Stimulated activated CD8-positive, alpha-beta memory T cell treated with anti-CD3 and anti-CD28 coated beads, Interleukin-4, amount 100 ng/mL, for 48 hours (primary cell): ENCODE results near the gene RNF34.
"Not testable (repeated sequence)": the region's sequence is repeated elsewhere in the genome, so short reads cannot be mapped to it uniquely, and the experiment has no call there.

Experiments used
- DNase-seq: peaks from one replicate; pipeline ENCODE4 v3.0.0-alpha.2; 2020

The RNF34 gene, protein sequence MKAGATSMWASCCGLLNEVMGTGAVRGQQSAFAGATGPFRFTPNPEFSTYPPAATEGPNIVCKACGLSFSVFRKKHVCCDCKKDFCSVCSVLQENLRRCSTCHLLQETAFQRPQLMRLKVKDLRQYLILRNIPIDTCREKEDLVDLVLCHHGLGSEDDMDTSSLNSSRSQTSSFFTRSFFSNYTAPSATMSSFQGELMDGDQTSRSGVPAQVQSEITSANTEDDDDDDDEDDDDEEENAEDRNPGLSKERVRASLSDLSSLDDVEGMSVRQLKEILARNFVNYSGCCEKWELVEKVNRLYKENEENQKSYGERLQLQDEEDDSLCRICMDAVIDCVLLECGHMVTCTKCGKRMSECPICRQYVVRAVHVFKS

DNA sequence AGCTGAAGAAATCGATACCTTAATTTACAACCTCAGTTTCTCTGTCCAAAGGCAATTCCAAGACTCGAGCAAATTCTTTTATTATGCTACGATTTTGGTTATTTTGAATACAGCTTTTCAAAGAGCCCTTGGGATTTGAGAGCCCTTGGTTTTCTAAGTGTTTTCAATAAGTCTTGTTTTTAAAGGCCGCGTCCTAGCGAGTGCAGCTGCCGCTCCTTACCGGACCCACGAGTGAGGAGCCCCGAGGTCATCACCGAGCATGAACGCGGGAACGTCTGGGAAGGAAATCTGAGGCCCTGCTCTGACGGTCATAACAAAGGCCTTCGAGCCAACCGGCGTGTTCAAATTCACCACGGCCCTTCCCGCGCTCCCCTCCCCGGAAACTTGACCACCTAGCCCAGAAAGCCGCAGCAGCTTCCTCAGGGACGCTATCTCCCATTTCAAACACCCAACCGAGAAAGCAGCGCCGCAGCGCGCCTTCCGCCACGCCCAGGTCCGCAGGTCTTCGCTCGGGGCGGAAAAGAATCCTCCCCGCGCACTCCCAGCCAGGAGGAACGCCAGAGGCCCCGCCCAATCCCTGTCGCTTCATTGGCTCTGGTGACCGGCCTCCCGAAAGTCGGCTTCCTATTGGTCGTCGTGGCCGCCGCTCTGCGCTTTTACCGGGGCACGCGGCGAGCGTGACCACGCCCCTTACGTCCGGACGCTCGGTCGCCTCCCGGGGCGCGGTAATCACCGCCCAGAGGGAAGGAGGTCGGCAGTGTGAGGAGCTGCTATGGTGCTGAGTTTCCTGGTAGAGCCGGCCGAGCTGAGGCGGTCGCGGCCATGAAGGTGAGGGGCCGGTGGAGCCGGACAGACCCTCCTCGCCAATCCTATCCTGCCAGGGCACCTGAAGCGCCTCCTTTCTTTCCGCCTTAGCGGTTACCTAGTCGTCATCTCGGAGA is at the start of gene RNF34:
Gene RNF34, plus strand, starts transcription at position 728 of the 941 bp plus-strand sequence. Its CDS starts 95 bp downstream, at position 823.
- peak; percentile 98 for DNase-seq

DNA sequence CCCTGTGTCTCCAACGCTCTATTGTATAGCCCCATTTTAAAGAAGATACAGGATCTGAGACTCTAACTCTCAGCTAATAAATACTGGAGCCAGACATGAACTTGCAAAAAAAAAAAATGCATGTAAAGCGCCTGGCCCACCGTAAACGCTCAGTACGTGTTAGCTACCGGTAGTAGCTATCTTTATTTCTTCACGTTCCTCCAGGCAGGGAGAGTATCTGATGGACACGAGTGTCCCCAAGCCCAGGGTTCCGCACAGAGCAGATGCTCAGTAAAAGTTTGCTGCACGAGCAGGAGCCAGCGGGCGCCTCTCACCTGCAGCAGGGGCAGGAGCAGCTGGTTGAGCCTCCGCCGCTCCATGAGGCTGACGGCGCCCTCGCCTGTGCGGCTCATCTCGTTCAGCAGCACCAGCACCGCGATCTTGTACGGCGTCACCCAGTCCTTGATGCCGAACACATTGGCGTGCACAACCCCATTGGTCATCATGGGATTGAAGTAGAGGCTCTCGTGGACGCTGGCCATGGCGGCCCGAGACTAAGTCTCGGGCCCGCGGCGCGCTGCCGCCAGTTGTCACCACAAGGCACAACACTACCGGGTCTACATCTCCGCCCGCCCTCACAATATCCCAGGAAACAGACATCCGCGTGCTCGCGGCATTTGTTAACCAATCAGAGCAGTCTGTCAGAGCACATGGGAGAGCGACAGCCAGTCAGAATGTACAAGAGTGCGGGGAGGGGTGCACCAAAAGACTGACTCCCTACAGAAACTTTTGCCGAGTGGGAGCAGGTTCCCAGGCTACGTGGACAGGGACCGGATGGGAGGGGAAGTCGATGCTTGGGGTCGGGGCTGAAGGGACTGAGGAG is 47.9 kb upstream of the RNF34 start, which contains the start of gene ANAPC5:
Gene ANAPC5, minus strand, starts transcription at position 592 of the 862 bp plus-strand sequence. Its CDS starts 71 bp downstream, at position 521.
- peak; percentile 90 for DNase-seq

DNA sequence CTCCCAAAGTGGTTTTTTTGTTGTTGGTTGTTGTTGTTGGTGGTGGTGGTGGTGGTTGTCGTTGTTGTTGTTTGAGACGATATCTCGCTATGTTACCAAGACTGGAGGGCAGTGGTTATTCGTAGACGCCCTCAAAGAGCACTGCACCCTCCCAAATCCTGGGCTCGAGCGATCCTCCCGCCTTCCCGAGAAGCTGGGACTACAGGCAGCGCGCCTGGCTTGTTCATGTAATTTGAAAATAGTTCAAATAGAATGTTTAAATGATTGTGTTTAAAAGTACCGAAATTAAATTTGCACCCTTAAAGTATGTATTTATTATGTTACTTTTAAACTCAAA is 47.3 kb upstream of the RNF34 start:
- no peak for DNase-seq

DNA sequence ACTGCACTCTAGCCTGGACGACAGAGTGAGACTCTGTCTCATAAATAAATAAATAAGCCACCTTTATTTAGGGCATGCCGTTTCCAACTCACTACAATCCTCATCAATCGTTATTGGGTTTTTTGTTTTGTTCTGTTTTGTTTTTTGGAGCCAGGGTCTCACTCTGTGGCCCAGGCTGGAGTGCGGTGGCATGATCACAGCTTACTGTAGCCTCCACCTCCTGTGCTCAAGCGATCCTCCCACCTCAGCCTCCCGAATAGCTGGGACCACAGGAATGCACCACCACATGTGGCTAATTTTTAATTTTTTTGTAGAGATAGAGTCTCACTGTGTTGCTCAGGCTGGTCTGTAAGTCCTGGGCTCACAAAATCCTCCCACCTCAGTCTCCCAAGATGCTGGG is 44.1 kb upstream of the RNF34 start:
- DNase-seq, result no peak

DNA sequence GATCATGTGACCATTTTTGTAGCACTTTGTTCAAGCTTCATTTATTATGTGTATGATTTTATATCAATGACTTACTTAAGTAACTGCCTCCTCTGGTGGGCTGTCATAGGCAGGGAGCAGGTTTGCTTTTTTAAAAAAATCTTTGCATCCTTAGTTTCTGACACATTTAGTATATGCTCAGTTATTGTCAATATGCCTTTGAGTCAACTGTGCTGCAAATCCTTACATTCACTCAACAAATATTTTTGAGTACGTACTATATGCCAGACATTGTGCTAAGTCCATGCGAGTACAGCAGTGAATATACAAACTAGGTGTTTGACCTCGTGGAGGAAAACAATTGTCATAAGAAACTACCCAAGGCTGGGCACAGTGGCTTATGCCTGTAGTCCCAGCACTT is 43.3 kb upstream of the RNF34 start:
- DNase-seq, result no peak

DNA sequence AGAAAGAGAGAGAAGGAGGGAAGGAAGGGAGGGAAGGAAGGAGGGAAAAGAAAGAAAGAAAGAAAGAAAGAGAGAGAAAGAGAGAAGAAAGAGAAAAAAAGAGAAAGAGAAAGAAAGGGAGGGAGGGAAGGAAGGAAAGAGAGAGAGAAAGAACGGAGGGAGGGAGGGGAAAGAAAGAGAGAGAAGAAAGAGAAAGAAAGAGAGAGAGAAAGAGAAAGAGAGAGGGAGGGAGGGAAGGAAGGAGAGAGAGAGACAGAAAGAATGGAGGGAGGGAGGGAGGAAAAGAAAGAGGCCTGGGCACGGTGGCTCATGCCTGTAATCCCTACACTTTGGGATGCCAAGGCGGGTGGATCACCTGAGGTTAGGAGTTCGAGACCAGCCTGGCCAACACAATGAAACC is 42.6 kb upstream of the RNF34 start:
- DNase-seq, result no peak

DNA sequence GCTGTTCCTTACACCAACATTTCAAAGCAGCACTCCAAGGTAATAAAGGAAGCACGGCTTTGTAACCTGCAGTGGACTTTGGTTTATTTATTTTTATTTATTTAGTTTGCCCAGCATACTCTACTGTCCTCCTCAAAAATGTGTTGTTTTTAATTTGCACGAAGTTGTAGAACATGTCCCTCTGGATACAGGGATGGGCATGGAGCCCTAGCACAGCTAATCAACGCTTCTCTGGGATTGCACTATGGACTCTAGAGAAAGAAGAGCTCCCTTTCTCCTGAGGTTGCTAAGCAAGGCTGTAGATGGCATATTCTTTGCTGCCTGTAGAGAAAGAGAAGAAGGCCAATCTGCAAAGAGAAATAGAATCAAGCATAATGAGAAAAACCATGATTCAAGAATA is 41.8 kb upstream of the RNF34 start:
- DNase-seq, result no peak

DNA sequence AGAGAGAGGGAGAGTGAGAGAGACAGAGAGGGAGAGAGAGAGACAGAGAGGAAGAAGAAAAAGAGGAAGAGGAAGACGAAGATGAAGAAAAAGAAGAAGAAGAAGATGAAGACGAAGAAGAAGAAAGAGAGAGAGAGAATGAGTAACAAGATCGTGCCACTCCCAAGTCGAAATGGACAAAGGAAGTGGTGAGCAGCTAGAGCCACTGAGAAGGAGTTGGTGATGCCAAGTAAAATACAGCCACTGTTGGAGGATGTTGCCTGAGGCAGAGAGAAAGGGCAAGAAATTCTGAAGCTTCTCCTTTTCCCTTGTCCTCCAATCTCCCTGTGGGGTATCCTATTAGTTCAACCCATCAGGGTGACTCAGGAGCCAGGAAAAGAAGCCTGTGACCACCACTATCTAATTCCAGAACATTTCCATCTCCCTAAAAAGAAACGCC is 35.2 kb upstream of the RNF34 start:
- DNase-seq, result no peak

DNA sequence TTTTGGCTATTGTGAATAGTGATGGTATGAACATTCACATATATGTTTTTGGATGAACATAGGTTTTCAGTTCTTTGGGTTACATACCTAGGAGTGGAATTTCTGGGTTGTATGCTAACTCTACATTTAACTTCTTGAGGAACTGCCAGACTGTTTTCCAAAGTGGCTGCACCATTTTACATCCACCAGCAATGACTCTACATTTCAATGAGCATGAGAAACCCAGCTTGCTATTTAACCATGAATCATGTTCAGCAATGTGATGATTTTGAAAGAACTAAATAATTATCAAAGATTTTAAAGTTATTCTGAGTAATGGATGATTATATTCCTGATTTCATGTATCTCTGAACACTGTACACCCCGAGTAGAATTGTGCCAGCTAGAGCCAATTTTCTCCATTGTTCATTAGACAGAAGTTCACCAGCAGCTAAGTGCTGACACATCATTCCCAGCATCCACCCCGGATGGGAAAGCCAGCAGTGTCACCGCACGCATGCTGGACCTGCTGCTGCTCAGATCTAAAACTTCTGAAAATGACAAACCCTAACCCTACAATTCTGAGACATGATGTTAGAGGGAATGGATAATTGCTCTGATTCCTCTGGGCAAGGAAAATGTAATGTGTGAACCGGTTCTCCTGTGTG is 34.4 kb upstream of the RNF34 start:
- DNase-seq, result no peak

DNA sequence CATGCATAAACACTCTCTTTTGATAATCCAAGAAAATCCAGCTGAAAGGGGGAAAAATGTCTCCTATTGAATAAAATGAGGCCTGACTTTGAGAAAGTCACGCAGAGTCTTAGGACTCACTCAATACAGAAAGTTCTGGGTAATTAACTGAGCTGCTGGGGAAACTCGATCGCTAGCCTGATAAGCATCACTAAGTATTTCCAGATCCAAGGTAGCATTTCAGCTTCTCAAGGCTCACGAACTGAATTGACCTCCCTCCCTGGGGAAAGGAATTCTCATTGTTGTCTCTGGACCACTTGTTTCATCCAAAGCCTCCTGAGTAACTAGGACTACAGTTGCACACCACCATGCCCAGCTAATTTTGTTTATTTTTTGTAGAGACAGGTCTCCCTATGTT is 33.9 kb upstream of the RNF34 start:
- DNase-seq, result no peak

DNA sequence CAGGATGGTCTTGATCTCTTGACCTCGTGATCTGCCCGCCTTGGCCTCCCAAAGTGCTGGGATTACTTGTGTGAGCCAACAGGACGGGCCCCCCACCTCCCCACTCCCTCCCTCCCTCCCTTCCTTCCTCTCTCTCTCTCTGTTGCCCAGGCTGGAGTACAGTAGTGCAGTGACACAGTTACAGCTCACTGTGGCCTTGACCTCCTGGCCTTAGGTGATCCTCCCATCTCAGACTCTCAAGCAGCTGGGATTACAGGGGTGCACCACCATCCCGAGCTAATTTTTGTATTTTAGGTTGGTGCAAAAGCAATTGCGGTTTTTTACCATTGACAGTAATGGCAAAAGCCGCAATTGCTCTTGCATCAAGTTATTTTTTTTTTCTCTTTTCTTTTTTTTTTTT is 28.5 kb upstream of the RNF34 start:
- DNase-seq, result no peak

DNA sequence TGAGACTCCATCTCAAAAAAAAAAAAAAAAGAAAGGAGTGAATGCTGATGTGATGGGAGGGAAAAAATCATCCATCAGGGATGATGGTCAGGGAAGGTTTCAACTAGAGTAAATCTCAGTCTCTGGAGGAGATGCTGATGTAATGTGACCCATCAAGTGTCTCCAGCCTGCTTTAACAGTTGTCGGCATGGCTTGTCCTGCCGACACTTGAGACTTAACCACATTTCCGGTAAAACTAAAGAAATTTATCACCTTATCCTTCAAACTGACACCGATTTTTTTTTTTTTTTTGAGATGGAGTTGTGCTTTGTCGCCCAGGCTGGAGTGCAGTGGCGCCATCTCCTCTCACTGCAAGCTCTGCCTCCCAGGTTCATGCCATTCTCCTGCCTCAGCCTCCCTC is 26.2 kb upstream of the RNF34 start:
- DNase-seq, result no peak

DNA sequence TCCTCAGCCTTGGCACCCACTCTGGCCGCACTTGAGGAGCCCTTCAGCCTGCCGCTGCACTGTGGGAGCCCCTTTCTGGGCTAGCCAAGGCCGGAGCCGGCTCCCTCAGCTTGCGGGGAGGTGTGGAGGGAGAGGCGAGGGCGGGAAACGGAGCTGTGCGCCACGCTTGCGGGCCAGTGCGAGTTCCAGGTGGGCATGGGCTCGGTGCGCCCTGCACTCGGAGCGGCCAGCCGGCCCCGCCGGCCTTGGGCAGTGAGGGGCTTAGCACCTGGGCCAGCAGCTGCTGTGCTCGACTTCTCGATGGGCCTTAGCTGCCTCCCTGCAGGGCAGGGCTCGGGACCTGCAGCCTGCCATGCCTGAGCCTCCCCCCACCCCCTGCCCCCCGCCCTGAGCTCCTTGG is 25.6 kb upstream of the RNF34 start:
- not testable (repeated sequence) for DNase-seq

DNA sequence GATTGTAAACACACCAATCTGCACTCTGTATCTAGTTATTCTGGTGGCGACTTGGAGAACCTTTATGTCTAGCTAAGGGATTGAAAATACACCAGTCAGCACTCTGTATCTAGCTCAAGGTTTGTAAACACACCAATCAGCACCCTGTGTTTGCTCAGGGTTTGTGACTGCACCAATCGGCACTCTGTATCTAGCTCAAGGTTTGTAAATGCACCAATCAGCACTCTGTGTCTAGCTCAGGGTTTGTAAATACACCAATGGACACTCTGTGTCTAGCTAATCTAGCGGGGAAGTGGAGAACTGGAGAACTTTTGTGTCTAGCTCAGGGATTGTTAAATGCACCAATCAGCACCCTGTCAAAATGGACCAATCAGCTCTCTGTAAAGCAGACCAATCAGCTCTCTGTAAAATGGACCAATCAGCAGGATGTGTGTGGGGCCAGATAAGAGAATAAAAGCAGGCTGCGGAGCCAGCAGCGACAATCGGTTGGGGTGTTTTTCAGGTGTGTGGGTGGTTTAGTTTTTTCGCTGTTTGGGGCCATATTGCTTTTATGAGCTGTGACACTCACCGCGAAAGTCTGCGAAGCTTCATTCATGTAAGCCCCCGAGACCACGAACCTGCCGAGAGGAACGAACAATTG is 24.9 kb upstream of the RNF34 start:
- DNase-seq, result not testable (repeated sequence)

DNA sequence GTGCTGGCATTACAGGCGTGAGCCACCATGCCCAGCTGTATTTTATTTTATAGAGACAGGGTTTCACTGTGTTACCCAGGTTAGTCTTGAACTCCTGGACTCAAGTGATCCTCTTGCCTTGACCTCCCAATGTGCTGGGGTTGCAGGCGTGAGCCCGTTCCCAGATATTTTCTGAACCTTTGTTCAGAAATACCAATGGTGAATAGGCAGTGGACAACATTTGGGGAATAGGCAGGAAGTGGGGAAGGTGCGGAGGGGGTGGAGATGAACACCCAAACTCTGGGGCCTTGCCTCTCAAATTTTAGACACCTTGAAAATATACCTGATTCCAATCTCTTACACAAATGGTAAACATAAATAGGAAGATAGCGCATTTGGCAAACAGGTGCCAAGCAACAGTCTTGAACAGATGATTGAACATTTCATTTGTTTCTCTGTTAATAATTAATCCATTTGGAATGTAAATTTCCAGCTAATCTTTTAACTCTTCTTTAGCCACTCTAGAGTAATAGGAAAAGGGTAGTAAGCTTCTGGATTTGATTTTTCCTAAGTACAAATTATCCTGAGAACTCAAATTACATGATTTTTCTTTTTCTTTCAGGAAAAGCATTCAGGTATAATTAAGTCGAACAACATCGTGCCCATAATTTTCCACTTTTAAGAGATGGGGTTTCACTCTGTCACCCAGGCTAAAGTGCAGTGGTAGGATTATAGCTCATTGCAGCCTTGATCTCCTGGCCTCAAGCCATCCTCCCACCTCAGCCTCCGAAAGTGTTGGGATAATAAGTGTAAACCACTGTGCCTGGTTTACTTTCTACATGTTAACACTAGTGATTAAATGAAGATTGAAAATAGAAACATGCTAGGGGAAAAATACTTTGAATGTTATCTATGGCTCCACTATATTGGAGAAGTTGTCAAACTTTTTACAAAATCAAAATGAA is 22.9 kb upstream of the RNF34 start:
- no peak for DNase-seq

DNA sequence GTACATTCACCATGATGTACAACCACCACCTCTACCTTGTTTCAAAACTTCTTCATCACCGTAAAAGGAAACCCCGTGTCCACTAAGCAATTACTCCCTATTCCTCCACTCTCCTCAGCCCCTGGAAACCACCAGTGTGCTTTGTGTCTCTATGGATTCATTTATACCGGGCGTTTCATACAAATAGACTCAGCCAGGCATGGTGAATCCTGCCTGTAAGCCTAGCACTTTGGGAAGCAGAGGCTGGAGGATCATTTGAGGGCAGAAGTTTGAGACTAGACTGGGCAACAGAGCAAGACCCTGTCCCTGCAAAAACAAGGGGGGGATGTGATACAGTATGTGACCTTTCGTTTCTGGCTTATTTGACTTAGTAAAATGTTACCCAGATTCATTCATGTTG is 21.2 kb upstream of the RNF34 start:
- no peak for DNase-seq

DNA sequence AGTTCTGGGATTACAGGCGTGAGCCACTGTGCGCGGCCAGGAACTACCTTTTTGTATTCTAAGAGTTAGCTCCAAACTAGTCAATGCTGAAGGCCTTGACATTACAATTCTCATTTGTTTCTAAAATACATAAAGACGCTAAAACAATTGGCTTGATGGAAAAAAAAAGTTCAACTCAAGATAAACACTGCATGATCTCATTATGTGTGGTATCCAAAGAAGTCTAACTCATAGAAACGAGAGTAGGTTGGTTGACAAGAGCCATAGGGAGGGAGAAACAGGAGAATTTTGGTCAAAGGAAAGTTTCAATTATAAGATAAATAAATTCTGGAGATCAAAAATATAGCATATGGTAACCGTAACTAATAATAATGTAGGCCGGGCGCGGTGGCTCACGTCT is 20.0 kb upstream of the RNF34 start:
- DNase-seq, result no peak

DNA sequence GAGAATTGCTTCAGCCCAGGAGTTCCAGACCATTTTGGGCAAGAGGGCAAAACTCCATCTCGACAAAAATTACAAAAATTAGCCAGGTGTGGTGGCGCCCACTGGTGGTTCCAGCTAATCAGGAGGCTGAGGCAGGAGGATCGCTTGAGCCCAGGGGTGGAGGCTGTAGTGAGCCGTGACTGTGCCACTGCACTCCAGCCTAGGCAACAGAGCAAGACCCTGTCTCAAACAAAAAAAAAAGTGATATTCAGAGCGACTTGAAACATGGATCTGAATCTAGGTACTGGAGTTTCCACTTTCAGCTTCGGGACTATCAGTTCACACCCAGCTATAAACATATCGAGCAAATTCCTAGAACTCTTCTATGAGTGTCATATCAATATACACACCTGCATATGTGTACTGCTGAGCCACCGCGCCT is 16.3 kb upstream of the RNF34 start:
- DNase-seq, result no peak

DNA sequence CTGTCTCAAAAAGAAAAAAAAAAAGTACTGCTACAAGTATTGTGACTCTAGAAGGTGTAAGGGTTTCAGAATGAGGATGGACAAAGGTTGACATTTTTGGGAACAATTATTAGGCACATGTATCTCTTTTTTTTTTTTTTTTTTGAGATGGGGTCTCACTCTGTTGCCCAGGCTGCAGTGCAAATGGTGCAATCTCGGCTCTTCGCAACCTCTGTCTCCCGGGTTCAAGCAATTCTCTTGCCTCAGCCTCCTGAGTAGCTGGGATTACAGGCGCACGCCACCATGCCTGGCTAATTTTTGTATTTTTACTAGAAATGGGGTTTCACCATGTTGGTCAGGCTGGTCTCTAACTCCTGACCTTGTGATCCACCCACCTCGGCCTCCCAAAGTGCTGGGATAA is 15.0 kb upstream of the RNF34 start:
- DNase-seq, result not testable (repeated sequence)

DNA sequence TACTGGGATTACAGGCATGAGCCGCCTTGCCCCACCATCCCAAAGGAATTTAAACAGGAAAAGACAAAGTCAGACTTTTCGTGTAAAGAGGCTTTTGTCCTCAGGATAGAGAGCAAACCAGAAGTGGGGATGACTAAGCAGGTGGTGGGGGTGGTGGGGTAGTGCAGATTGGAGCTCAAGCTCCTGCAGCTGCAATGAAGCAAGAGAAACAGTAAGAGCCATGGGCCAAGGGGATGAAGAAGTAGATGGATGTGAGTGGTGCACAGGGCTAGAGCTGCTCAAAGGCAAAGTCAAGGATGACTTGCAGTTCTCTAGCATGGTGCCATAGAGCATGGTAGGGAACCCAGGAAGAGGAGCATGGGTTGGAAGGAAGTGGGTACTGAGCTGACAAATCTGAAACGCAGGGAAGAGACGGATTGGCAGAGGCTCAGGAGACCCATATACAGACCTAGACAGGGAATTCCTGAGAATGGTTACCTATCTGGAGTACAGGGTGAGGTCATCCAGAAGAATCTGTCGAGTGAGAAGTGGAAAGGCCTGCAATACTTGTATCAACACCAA is 11.4 kb upstream of the RNF34 start:
- DNase-seq, result no peak
